ENCODE measurements around the gene MS4A8. TPM values are rescaled to one million over a fixed set of nuclear protein-coding genes. Genes with fewer than 3 reads are reported as not detected.

Gene MS4A8
- total RNA-seq, 4 donors from 2014 or later: 22.9 to 141 (median 52.1) TPM

GRCh38 chr11:60724420-60724819 is 25.0 kb downstream of the MS4A8 start, which contains the start of gene MS4A18:
MS4A18 (plus strand) TSS chr11:60724720.
- Histone ChIP-seq H3K27me3 (peaks cover 27% of the 10 kb centered on the region), H3K36me3 (no peaks in the 10 kb centered on the region), H3K4me3 (no peak within 1 kb of the TSS), H3K4me1 (peaks cover 0 to 9% (median 6%) of the 10 kb centered on the region in 4 donors), H3K27ac (no peak within 1 kb of the TSS), H3K9me3 (no peaks in the 10 kb centered on the region)
- in situ Hi-C loops (cut with MboI; ENCODE audit: low pct_ligation_motif_present in 1 of 4, low pct_unique_long_range_greater_than_20kb in 1 of 4, low sequenced_read_pairs in 3 of 4) (no loop called here), intact Hi-C loops (cut with DNase I; ENCODE audit: low total_unique reads) (no loop called here)
- TF ChIP-seq EP300 (IDR thresholded peaks at IDR 0.05; ENCODE audit: low read depth) (no peak), POLR2AphosphoS5 (IDR thresholded peaks at IDR 0.05) (no peak), POLR2A (IDR thresholded peaks at IDR 0.05) (no peak)
- TF ChIP-seq, protein P1, sequence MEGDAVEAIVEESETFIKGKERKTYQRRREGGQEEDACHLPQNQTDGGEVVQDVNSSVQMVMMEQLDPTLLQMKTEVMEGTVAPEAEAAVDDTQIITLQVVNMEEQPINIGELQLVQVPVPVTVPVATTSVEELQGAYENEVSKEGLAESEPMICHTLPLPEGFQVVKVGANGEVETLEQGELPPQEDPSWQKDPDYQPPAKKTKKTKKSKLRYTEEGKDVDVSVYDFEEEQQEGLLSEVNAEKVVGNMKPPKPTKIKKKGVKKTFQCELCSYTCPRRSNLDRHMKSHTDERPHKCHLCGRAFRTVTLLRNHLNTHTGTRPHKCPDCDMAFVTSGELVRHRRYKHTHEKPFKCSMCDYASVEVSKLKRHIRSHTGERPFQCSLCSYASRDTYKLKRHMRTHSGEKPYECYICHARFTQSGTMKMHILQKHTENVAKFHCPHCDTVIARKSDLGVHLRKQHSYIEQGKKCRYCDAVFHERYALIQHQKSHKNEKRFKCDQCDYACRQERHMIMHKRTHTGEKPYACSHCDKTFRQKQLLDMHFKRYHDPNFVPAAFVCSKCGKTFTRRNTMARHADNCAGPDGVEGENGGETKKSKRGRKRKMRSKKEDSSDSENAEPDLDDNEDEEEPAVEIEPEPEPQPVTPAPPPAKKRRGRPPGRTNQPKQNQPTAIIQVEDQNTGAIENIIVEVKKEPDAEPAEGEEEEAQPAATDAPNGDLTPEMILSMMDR (IDR thresholded peaks at IDR 0.05): no peak
- WGBS, 2 donors (ENCODE audit: low coverage in 1 of 2): 54 to 77% methylated on average over 2 to 3 of the region's 3 CpGs
- DNase-seq: no peak

GRCh38 chr11:60725592-60725991 is 26.2 kb downstream of the MS4A8 start:
- H3K27me3 ChIP-seq: peaks cover 27% of the 10 kb centered on the region
- H3K9me3 ChIP-seq: no peaks in the 10 kb centered on the region
- no peak for TF ChIP-seq POLR2AphosphoS5 (IDR thresholded peaks at IDR 0.05)
- no peak for TF ChIP-seq POLR2A (IDR thresholded peaks at IDR 0.05)
- TF ChIP-seq, protein P1 (IDR thresholded peaks at IDR 0.05): no peak
- H3K4me3 ChIP-seq: no peak overlapping the region
- H3K36me3 ChIP-seq: no peaks in the 10 kb centered on the region
- in situ Hi-C loops (cut with MboI; ENCODE audit: low pct_ligation_motif_present in 1 of 4, low pct_unique_long_range_greater_than_20kb in 1 of 4, low sequenced_read_pairs in 3 of 4): no loop called here
- intact Hi-C loops (cut with DNase I; ENCODE audit: low total_unique reads): no loop called here
- no peak overlapping the region for H3K27ac ChIP-seq
- peaks cover 0 to under 1% (median 0%) of the 10 kb centered on the region in 4 donors for H3K4me1 ChIP-seq
- WGBS, 2 donors (ENCODE audit: low coverage in 1 of 2): 94 to 100% methylated on average over 1 of the region's 1 CpG
- DNase-seq: no peak

DNA sequence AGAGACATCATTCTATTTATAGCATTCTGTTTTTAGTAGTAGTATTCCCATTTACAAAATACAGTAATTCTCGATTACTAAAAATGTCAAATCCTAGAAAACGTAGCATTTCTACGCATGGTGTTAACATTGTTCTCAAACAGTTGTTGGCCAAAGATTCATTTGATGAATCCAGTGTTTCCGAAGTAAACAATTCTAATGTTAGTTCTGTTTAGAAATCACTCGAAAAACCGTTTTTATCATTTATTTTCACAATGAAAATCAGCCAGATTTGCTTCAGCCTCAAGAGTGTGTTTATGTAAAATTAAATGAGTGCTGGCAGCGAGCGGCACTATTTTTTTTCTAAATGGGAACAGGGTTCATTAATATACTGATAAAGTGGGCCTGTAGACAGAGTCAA is 32.2 kb downstream of the MS4A8 start:
- Histone ChIP-seq H3K4me3 (no peak overlapping the region), H3K27ac (no peak overlapping the region), H3K27me3 (no peaks in the 10 kb centered on the region), H3K4me1 (no peaks in the 10 kb centered on the region), H3K9me3 (no peaks in the 10 kb centered on the region), H3K36me3 (no peaks in the 10 kb centered on the region)
- 76 to 84% methylated on average over 8 of the region's 8 CpGs for WGBS, 2 donors (ENCODE audit: low coverage in 1 of 2)
- TF ChIP-seq EP300 (IDR thresholded peaks at IDR 0.05; ENCODE audit: low read depth) (no peak), POLR2A (IDR thresholded peaks at IDR 0.05) (no peak), POLR2AphosphoS5 (IDR thresholded peaks at IDR 0.05) (no peak)
- TF ChIP-seq, protein P1 (IDR thresholded peaks at IDR 0.05): no peak
- in situ Hi-C loops (cut with MboI; ENCODE audit: low pct_ligation_motif_present in 1 of 4, low pct_unique_long_range_greater_than_20kb in 1 of 4, low sequenced_read_pairs in 3 of 4) (no loop called here), intact Hi-C loops (cut with DNase I; ENCODE audit: low total_unique reads) (no loop called here)
- no peak for DNase-seq

DNA sequence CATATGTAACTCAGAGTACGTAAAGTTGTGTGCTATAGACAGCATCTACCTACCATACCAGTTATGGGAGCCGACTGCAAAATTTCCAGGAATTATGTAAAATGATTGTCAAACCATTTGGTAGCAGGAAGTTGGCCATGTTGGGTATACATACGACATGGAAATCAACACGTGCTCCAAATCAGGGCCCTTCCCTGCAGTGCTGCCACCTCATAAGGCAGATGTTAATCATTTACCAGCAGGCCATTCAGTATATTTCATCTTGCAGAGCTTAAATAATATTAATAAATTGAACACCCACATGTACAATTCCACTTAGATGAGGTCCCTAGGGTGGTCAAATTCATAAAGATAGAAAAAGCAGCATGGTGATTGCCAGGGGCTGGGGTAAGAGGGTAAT is 34.9 kb downstream of the MS4A8 start:
- WGBS, 2 donors (ENCODE audit: low coverage in 1 of 2): 59 to 65% methylated on average over 4 of the region's 4 CpGs
- Histone ChIP-seq H3K9me3 (no peaks in the 10 kb centered on the region), H3K4me1 (no peaks in the 10 kb centered on the region), H3K27me3 (peaks cover 7% of the 10 kb centered on the region), H3K4me3 (no peak overlapping the region), H3K27ac (no peak overlapping the region), H3K36me3 (no peaks in the 10 kb centered on the region)
- TF ChIP-seq, protein P1 (IDR thresholded peaks at IDR 0.05): no peak
- no peak for TF ChIP-seq POLR2AphosphoS5 (IDR thresholded peaks at IDR 0.05)
- TF ChIP-seq POLR2A (IDR thresholded peaks at IDR 0.05): no peak
- TF ChIP-seq EP300 (IDR thresholded peaks at IDR 0.05; ENCODE audit: low read depth): no peak
- intact Hi-C loops (cut with DNase I; ENCODE audit: low total_unique reads): no loop called here
- in situ Hi-C loops (cut with MboI; ENCODE audit: low pct_ligation_motif_present in 1 of 4, low pct_unique_long_range_greater_than_20kb in 1 of 4, low sequenced_read_pairs in 3 of 4): no loop called here
- no peak for DNase-seq
